GM21381 (cell line): Measurements from ENCODE around the gene CDKN2B.
"Not testable (repeated sequence)": the region's sequence is repeated elsewhere in the genome, so short reads cannot be mapped to it uniquely, and the experiment has no call there.

Experiments used
- ATAC-seq: cut with Tn5 transposase; IDR thresholded peaks from one replicate; pipeline ENCODE4 v1.9.1; 2021; ENCODE audit warnings: mild to moderate bottlenecking, moderate library complexity; ENCODE audit not compliant: unreplicated experiment

Gene CDKN2B

DNA sequence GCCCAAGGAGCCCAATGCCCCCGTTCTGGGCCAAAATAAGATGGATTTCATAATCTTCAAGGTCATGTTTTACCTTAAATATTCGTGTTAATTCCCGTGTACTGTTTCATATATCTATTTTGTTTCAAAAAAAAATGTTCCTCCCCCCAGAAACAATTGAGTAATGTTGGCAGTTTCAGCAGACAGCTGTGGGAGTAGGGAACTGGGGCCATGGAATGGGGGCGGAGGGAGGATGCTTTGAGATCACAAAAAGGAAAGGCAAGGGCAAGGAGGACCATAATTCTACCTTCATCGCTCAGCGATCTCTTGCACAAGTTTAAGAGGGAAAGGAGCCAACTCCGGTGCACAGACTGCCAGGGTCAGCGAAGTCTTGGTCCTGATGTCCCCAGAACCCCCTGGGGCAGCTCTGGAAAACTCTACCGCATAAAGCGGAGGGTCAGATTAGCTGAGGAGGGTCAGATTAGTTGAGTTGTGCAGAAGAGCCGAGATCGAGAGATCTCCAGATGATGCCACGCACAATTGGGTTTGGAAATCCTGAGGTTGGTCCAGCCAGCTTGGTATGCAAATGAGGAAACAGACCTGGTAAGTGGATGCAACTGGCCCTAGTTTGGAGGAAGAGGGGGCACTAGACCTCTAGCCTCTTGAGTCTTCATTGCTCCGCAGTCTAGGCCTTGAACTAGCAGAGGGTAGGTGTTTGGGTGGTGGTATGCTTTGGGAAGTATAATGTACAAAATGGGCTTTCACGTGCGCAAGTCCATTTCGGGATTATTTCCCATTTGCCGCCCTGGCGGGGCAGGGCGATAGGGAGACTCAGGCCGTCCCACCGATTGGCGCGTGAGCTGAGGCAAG is 38.9 kb downstream of the CDKN2B start:
- no peak for ATAC-seq

DNA sequence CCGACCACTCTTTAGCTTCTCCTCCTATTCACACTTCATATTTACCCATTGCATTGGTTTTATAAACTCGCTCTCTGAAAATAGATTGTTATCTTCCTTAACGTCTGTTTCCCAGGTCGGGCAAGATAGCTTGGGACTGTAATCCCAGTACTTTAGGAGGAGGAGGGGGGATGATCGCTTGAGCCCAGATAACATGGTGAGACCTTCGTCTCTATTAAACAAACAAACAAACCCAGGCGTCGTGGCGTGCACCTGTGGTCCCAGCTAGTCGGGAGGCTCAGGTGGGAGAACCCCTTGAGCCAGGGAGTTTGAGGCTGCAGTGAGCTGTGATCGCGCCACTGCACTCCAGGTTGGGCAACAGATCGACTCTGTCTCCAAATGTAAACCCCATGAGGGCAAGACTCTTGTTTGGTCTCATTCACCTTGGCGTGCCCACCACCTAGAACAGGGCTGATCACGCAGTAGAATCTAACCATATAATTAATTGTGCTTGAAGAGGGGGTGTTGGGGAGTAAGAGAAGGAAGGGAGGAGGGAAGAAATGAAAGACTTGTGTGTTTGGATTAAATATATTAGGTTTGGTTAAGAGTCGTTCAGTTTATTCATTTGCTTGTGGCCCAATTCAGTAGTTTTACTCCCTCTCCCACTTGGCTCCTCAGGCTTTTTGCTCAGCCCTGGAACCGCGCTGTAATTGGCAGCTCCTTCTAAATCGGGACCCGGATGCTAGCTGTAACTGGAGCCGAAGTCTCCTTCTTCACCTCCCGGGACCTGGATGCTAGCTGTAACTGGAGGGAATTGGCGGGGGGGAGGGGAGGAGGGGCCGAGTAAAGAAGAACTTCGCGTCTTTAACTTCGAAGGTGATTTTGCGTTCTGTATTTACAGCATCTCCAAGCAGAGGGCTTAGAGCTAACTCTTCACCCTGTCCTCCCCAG is 39.8 kb downstream of the CDKN2B start:
- no peak for ATAC-seq

DNA sequence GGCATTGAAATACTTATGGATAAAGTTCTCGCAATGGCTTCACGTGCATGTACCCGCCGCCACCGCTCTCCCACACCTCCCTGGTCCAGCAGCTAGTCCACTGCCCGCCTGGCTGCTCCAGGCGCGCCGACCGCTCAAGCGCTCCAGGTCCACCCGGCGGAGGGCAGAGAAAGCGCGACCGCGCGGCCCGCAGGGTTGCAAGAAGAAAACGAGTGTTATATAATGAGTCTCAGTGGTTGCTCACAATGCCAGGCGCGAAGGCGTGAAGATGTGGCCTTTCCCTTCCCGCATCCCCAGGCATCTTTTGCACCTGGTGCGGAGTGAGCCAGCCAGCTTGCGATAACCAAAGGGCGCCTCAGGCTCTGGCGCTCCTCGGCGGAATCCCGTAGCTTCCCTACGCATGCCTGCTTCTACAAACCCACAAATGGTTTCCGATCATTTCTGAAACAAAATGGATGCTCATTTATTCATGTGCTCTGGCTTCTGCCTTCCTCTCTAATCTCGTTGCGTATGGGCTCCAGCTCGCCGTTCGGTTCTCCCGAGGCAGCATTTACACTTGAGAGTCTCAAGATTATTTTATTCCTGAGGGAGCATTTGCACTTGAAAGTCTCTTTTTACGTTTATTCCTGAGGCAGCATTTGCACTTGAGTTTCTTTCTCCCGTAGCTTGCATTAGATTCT is 40.6 kb downstream of the CDKN2B start:
- ATAC-seq, result no peak

DNA sequence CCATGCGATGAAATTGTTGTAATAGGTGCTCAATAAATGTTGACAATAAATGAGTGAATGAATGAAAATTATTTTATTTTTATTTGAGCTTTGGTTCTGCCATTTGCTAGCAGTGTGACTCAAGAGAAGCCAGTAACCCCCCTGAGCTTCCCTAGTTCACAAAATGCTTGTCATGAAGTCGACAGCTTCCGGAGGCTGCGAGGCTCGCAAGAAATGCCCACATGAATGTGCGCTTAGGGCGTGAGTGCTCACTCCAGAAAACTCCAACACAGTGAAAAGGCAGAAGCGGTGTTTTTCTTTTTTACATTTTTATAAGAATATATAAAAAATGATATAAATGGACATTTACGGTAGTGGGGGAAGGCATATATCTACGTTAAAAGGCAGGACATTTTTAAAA is 41.4 kb downstream of the CDKN2B start:
- ATAC-seq, result no peak

GRCh38 chr9:21967169-21967568 is 41.9 kb downstream of the CDKN2B start:
- ATAC-seq, result no peak

- no peak for ATAC-seq
These were observed 42.8 kb downstream of the CDKN2B start for GRCh38 chr9:21966140-21966851.

DNA sequence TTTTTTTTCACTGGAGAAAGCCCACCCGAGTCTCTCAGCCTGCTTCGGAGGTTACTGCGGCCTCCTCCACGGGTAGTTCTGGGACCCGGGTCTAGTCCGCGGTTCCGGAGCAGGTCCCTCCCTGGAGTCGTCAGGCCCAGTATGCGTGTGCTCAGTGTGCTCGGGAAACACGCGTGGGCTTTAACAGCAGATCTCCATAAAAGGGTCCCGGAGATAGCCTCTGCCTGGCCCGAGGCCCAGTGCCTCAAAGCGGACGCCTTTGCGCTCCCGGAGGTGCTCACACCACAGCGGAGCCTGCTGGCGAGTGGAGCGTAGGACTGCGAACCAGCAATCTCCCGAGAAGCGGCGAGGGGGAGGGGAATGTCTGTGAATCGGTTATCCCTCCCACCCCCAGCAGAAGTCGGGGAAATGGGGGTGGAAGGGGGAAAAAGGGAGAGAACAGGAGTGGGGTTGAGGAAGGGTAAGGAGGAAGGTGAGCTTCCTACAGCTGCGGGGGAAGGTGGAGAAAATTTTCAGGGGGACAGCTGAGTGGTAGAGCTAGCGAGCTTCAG is 43.6 kb downstream of the CDKN2B start:
- ATAC-seq, result peak; percentile 81

DNA sequence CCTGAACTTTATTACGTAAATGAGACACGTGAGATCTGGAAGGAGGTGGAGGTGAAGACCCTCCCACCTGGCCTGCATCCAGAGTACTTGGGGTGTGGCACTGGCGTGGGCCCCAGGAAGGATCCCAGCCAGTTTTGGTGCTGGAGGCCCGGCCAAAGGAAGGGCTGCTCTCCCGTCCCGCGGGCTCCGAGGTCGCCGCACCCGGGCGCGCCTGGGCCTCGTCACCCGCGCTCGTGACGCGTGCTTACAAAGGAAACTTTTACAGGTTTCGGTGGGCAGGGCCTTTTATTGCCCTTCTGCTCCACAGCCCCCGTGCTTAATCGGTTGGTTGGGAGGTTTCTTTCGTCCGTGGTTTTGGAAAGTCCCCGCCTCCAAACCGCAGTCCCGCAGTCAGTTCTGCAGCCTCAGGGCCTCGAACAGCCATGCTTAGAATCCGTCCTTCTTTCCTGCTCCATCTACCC is 44.1 kb downstream of the CDKN2B start:
- ATAC-seq, result peak; percentile 51

DNA sequence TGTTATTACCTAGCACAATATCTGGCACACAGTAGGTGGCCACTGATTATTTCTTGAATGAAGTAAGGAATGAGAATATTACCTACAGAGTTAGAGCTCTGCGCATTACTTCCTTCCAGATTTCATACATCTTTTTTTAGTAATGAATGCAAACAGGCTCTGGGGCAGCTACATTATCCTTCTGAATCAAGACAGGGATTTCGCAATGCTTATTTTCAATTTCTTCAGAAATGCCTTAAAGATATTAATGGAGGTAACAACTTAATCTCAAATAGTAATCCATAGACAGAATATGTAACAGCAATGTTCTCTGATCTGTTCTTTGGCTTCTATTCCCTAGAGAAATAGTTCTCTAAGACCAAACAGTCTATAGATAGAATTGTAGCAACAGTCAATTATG is 47.5 kb downstream of the CDKN2B start:
- ATAC-seq, result no peak

- ATAC-seq, result not testable (repeated sequence)
These were observed 49.8 kb downstream of the CDKN2B start for GRCh38 chr9:21959268-21959667.

GRCh38 chr9:21958833-21959232 is 50.3 kb downstream of the CDKN2B start:
- ATAC-seq, result no peak
